HepG2 (cell line): Measurements from ENCODE around the gene FHIT. TPM values are rescaled to one million over a fixed set of nuclear protein-coding genes. Genes with fewer than 3 reads are reported as not detected.

Source experiments
- ATAC-seq: fragments of 200-7000 bp; cut with Tn5 transposase; 3 replicates; pipeline ENCODE4 v1.9.1; 2020; ENCODE audit warnings: mild to moderate bottlenecking, moderate library complexity
- BruUV-seq: library from RNA; stranded (reverse); fragments of 400-500 nt; replicated peaks from 2 replicates; lab custom pipeline; 2021; lab: Mats Ljungman, UMichigan
- CTCF ChIA-PET: fragments of 300-600 bp; formaldehyde crosslinking; extraction: SDS; loops from one replicate; lab custom pipeline; 2021; ENCODE audit warnings: low total read pairs, inconsistent platforms, low intra/inter-chr PET ratio; lab: Yijun Ruan, JAX
- POLR2A ChIA-PET: fragments of 350-600 bp; sonication (Branson Sonifier 250); formaldehyde crosslinking; loops from one replicate; lab custom pipeline; 2020; ENCODE audit warnings: antibody characterized with exemption, inconsistent platforms; lab: Yijun Ruan, JAX
- DNase-seq: peaks from one replicate; pipeline ENCODE4 v3.0.0-alpha.2; 2015; ENCODE audit warnings: low spot score
- FAIRE-seq: peaks from 3 replicates; lab custom pipeline; 2011; peaks lifted over from hg19 to GRCh38; lab: Jason Lieb, UNC
- H2AFZ ChIP-seq: one replicate; pipeline ENCODE4 v1.6.1; 2011; ENCODE audit warnings: low read length, inconsistent platforms
- H3K27ac ChIP-seq: fragments of 300-600 bp; 3 replicates; pipeline ENCODE4 v1.8.0; 2011; ENCODE audit warnings: mixed run types, mild to moderate bottlenecking, mixed read lengths, low read length, inconsistent platforms; ENCODE audit not compliant: insufficient read depth; ENCODE audit errors: extremely low read length
- H3K27me3 ChIP-seq, 2 experiments: fragments of 200-600 bp in 1 of 2; 2 replicates in 1 of 2; 3 replicates in 1 of 2; pipeline versions ENCODE4 v1.6.0 to v1.8.0; 2011; ENCODE audit warnings: low read length in 2 of 2, mild to moderate bottlenecking in 2 of 2, moderate library complexity in 2 of 2, inconsistent platforms in 1 of 2; ENCODE audit not compliant: insufficient read depth in 2 of 2, control insufficient read depth in 1 of 2
- H3K36me3 ChIP-seq, 2 experiments: fragments of 200-600 bp in 1 of 2; replicated peaks in 1 of 2; 2 replicates in 1 of 2; 3 replicates in 1 of 2; pipeline versions ENCODE4 v1.5.1 to v1.8.0; 2011; ENCODE audit warnings: low read length in 2 of 2, inconsistent platforms in 1 of 2; ENCODE audit not compliant: insufficient read depth in 2 of 2, control insufficient read depth in 1 of 2
- H3K4me1 ChIP-seq: 2 replicates; pipeline ENCODE4 v1.5.1; 2012; ENCODE audit warnings: low read length, inconsistent platforms; ENCODE audit not compliant: insufficient read depth
- H3K4me2 ChIP-seq: 2 replicates; pipeline ENCODE4 v1.6.0; 2011; ENCODE audit warnings: low read depth, low read length, inconsistent platforms
- H3K4me3 ChIP-seq, 3 experiments: fragments of 200-600 bp in 1 of 3; sonication (generic), shearing (Covaris generic) in 1 of 3; replicated peaks in 1 of 3; 2 replicates each; pipeline ENCODE4 v1.5.1; 2011 to 2016; ENCODE audit warnings: low read length in 3 of 3, inconsistent platforms in 2 of 3, low read depth in 2 of 3, mild to moderate bottlenecking in 2 of 3, control low read depth in 1 of 3, mixed read lengths in 1 of 3; ENCODE audit not compliant: insufficient read depth in 1 of 3
- H3K79me2 ChIP-seq: one replicate; pipeline ENCODE4 v1.6.1; 2011; ENCODE audit warnings: low read length, inconsistent platforms; ENCODE audit not compliant: insufficient read depth
- H3K9ac ChIP-seq: 2 replicates; pipeline ENCODE4 v1.6.0; 2011; ENCODE audit warnings: mild to moderate bottlenecking, low read depth, low read length, inconsistent platforms; ENCODE audit not compliant: insufficient read depth
- H3K9me3 ChIP-seq: 2 replicates; pipeline ENCODE4 v1.5.1; 2012; ENCODE audit warnings: mild to moderate bottlenecking, low read length
- H4K20me1 ChIP-seq: 2 replicates; pipeline ENCODE4 v1.6.0; 2011; ENCODE audit warnings: inconsistent platforms, mild to moderate bottlenecking, low read length, moderate library complexity; ENCODE audit not compliant: insufficient read depth
- GABPA ChIP-seq, 2 experiments: IDR thresholded peaks; 2 replicates each; pipeline ENCODE4 v1.6.1; 2011 to 2016; ENCODE audit warnings: low read depth in 2 of 2, low read length in 1 of 2, missing biosample characterization in 1 of 2, missing genetic modification characterization in 1 of 2
- KLF12 ChIP-seq: sonication (generic); formaldehyde crosslinking; IDR thresholded peaks from 2 replicates; pipeline ENCODE4 v1.4.0; 2020; ENCODE audit warnings: missing genetic modification reagents, borderline replicate concordance
- STAG1 ChIP-seq: sonication (generic); formaldehyde crosslinking; IDR thresholded peaks from 2 replicates; pipeline ENCODE4 v1.4.0; 2020; ENCODE audit warnings: missing genetic modification reagents
- WGBS: methylation state at CpG from one replicate; pipeline ENCODE4 v1.1.6; 2017; ENCODE audit warnings: low lambda C conversion rate; 5-methylcytosine and 5-hydroxymethylcytosine counted together
- in situ Hi-C: cut with HindIII; loops from 2 replicates; pipeline ENCODE4 v1.10.0; 2017; ENCODE audit warnings: low pct_unique_long_range_greater_than_20kb; ENCODE audit not compliant: extremely low pct_ligation_motif_present
- intact Hi-C: fragments of 100-400 bp; cut with micrococcal nuclease; formaldehyde crosslinking; loops from one replicate; pipeline ENCODE4 v1.10.0; 2022; ENCODE audit not compliant: unreplicated experiment
- polyA plus RNA-seq, 8 experiments: library from polyadenylated mRNA; depleted of rRNA in 3 of 8; stranded (reverse) in 7 of 8; unstranded in 1 of 8; fragments of >200 nt; fragmentation: Illumina TruSeq in 4 of 8; extraction: Trizol in 4 of 8; gene quantifications; 2 replicates each; pipeline versions ENCODE4 v1.2.1 to v1.2.3, GENCODE V29; 2011 to 2016; ENCODE audit warnings: low read depth in 4 of 8, missing spikeins in 1 of 8, mixed read lengths in 1 of 8; ENCODE audit not compliant: insufficient read depth in 1 of 8
- total RNA-seq, 5 experiments: library from RNA; depleted of rRNA; stranded (reverse); fragments of >200 nt; fragmentation: Illumina TruSeq; extraction: Trizol; gene quantifications; 2 replicates each; pipeline ENCODE4 v1.2.3, GENCODE V29; 2016; ENCODE audit warnings: low read depth in 1 of 5
- TF ChIP-seq, protein P1 (sequence below): sonication (generic); formaldehyde crosslinking; IDR thresholded peaks from 2 replicates; pipeline ENCODE4 v1.4.0; 2020; ENCODE audit warnings: missing genetic modification reagents
- TF ChIP-seq, protein P2 (sequence below): sonication (generic); formaldehyde crosslinking; IDR thresholded peaks from 2 replicates; pipeline ENCODE4 v1.5.1; 2020; ENCODE audit warnings: mild to moderate bottlenecking, moderate library complexity, missing genetic modification reagents
- TF ChIP-seq, protein P3 (sequence below): sonication (generic); formaldehyde crosslinking; IDR thresholded peaks from 2 replicates; pipeline ENCODE4 v1.8.0; 2022; ENCODE audit warnings: missing genetic modification reagents, mild to moderate bottlenecking, moderate library complexity, borderline replicate concordance
- TF ChIP-seq, protein P4 (sequence below): sonication (generic); formaldehyde crosslinking; IDR thresholded peaks from 2 replicates; pipeline ENCODE4 v1.8.1; 2023; ENCODE audit warnings: mild to moderate bottlenecking, moderate library complexity, missing genetic modification reagents
- TF ChIP-seq, protein P5 (sequence below): sonication (generic); formaldehyde crosslinking; IDR thresholded peaks from 2 replicates; pipeline ENCODE4 v1.5.0; 2020; ENCODE audit warnings: missing genetic modification reagents
- TF ChIP-seq, protein P6 (sequence below): sonication (generic); formaldehyde crosslinking; IDR thresholded peaks from 2 replicates; pipeline ENCODE4 v1.5.0; 2020; ENCODE audit warnings: missing genetic modification reagents

Gene FHIT
- total and polyA plus RNA-seq, 2 of the 13 experiments (the other 11 are each of a cell fraction or from before 2014, with no cell fraction given), result 4.0 to 4.6 TPM

DNA sequence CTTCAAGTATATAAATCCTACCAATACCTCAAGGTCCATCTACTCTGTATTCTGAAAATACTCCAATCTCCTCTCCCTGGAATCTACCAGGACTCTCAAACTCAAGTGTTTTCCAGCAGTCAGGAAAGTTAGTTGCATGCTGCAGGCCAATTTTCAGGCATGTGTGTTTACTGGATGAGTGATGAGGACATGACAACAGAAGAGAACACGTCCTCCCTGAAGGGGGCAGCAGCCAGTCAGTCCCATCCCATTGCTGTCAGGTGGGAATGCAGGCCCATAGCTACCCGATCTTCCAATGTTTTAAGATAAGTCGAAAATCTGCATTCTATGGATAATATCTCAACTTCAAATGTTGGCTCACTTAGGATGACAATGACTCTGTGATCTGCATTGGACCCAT lies 496.2 kb downstream of the FHIT start (continued):
- TF ChIP-seq, protein P1, sequence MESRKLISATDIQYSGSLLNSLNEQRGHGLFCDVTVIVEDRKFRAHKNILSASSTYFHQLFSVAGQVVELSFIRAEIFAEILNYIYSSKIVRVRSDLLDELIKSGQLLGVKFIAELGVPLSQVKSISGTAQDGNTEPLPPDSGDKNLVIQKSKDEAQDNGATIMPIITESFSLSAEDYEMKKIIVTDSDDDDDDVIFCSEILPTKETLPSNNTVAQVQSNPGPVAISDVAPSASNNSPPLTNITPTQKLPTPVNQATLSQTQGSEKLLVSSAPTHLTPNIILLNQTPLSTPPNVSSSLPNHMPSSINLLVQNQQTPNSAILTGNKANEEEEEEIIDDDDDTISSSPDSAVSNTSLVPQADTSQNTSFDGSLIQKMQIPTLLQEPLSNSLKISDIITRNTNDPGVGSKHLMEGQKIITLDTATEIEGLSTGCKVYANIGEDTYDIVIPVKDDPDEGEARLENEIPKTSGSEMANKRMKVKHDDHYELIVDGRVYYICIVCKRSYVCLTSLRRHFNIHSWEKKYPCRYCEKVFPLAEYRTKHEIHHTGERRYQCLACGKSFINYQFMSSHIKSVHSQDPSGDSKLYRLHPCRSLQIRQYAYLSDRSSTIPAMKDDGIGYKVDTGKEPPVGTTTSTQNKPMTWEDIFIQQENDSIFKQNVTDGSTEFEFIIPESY (CRISPR knock-in tag), result no peak
- TF ChIP-seq, protein P2, sequence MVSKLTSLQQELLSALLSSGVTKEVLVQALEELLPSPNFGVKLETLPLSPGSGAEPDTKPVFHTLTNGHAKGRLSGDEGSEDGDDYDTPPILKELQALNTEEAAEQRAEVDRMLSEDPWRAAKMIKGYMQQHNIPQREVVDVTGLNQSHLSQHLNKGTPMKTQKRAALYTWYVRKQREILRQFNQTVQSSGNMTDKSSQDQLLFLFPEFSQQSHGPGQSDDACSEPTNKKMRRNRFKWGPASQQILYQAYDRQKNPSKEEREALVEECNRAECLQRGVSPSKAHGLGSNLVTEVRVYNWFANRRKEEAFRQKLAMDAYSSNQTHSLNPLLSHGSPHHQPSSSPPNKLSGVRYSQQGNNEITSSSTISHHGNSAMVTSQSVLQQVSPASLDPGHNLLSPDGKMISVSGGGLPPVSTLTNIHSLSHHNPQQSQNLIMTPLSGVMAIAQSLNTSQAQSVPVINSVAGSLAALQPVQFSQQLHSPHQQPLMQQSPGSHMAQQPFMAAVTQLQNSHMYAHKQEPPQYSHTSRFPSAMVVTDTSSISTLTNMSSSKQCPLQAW (CRISPR knock-in tag), result 0 out of 2 replicates have a peak, but pooled peaks have one; percentile 26
- TF ChIP-seq KLF12 (no peak), STAG1 (CRISPR knock-in tag) (peak; percentile 88)
- TF ChIP-seq, protein P3, sequence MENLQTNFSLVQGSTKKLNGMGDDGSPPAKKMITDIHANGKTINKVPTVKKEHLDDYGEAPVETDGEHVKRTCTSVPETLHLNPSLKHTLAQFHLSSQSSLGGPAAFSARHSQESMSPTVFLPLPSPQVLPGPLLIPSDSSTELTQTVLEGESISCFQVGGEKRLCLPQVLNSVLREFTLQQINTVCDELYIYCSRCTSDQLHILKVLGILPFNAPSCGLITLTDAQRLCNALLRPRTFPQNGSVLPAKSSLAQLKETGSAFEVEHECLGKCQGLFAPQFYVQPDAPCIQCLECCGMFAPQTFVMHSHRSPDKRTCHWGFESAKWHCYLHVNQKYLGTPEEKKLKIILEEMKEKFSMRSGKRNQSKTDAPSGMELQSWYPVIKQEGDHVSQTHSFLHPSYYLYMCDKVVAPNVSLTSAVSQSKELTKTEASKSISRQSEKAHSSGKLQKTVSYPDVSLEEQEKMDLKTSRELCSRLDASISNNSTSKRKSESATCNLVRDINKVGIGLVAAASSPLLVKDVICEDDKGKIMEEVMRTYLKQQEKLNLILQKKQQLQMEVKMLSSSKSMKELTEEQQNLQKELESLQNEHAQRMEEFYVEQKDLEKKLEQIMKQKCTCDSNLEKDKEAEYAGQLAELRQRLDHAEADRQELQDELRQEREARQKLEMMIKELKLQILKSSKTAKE (CRISPR knock-in tag), result no peak

DNA sequence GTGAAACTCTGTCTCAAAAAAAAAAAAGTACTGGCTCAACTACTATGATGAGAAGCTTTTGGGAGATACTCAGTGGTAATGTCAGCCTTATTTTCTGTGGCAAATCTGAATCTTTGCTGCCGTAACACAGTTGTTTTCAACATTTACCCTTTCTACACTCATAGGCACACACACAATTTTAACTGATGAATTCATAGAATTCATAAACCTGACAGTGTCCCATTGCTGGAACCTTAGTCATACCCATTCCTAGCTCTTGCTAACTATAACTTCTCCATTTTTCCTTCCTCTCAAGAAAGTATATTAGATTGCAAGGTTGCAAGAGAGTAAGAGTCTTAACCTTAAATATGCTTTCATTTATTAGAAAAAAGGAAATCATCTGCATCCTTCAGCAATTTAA lies 496.6 kb downstream of the FHIT start:
- in situ Hi-C loops, result loop anchor here (10.0 kb wide), 1 partner anchor 620 kb away; no protein-coding TSS in a partner anchor
- ChIA-PET CTCF (interaction anchor here (1.3 to 2.3 kb wide), 2 partner anchors 616 to 627 kb away, joined by 5 to 9 read pairs; no protein-coding TSS in a partner anchor), POLR2A (no interaction called here)
- H4K20me1 ChIP-seq, result no peaks in the 10 kb centered on the region
- no peaks in the 10 kb centered on the region for H3K9me3 ChIP-seq
- DNase-seq, result no peak
- H3K79me2 ChIP-seq, result no peaks in the 10 kb centered on the region
- no peak overlapping the region for H3K4me3 ChIP-seq
- FAIRE-seq, result no peak
- 100% methylated on average over 1 of the region's 1 CpG for WGBS
- intact Hi-C loops, result loop anchor here (1.0 to 10.0 kb wide), 5 partner anchors 190 to 1430 kb away; partner anchors contain the start of gene FHIT
- no TSS peak for BruUV-seq
- H3K36me3 ChIP-seq, result no peaks in the 10 kb centered on the region
- H3K27ac ChIP-seq, result no peak overlapping the region
- H3K9ac ChIP-seq, result no peak overlapping the region
- H3K4me1 ChIP-seq, result no peaks in the 10 kb centered on the region
- ATAC-seq, result no peak
- no peak overlapping the region for H3K4me2 ChIP-seq
- TF ChIP-seq, protein P4, sequence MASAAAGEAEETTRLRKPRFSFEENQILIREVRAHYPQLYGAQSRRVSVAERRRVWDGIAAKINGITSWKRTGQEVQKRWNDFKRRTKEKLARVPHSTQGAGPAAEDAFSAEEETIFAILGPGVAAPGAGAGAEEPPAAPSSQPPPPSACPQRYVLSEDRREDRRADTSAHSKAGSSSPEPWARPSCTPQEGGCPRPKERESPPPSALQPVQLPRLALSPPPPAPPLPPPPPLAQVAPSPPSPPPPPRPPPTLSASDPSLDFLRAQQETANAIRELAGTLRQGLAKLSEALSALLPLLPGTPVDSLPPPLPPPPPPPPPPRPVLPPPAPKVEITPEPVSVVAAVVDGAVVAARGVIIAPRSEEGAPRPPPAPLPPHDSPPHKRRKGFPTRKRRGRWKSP (CRISPR knock-in tag), result no peak
- TF ChIP-seq GABPA (IDR thresholded peaks at IDR 0.05; ENCODE audit: low read depth, low read length), result no peak
- no peak for TF ChIP-seq GABPA (CRISPR knock-in tag; IDR thresholded peaks at IDR 0.05; ENCODE audit: low read depth)
- TF ChIP-seq, protein P5, sequence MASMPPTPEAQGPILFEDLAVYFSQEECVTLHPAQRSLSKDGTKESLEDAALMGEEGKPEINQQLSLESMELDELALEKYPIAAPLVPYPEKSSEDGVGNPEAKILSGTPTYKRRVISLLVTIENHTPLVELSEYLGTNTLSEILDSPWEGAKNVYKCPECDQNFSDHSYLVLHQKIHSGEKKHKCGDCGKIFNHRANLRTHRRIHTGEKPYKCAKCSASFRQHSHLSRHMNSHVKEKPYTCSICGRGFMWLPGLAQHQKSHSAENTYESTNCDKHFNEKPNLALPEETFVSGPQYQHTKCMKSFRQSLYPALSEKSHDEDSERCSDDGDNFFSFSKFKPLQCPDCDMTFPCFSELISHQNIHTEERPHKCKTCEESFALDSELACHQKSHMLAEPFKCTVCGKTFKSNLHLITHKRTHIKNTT, result no peak
- TF ChIP-seq, protein P6, sequence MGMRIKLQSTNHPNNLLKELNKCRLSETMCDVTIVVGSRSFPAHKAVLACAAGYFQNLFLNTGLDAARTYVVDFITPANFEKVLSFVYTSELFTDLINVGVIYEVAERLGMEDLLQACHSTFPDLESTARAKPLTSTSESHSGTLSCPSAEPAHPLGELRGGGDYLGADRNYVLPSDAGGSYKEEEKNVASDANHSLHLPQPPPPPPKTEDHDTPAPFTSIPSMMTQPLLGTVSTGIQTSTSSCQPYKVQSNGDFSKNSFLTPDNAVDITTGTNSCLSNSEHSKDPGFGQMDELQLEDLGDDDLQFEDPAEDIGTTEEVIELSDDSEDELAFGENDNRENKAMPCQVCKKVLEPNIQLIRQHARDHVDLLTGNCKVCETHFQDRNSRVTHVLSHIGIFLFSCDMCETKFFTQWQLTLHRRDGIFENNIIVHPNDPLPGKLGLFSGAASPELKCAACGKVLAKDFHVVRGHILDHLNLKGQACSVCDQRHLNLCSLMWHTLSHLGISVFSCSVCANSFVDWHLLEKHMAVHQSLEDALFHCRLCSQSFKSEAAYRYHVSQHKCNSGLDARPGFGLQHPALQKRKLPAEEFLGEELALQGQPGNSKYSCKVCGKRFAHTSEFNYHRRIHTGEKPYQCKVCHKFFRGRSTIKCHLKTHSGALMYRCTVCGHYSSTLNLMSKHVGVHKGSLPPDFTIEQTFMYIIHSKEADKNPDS (CRISPR knock-in tag), result no peak
- H3K27me3 ChIP-seq, result no peaks in the 10 kb centered on the region
- H2AFZ ChIP-seq, result no peak overlapping the region
